ENCODE results near the gene RABEP1.

The RABEP1 gene

GRCh38 chr17:5272322-5272721 lies 9.8 kb upstream of the RABEP1 start:
- DNase-seq (ENCODE audit: low read depth, low spot score), result no peak

GRCh38 chr17:5282642-5283217 lies 646 bp downstream of the RABEP1 start:
- no peak for DNase-seq (ENCODE audit: low read depth, low spot score)

- DNase-seq (ENCODE audit: low read depth, low spot score), result no peak
These were observed 1.7 kb downstream of the RABEP1 start for GRCh38 chr17:5283571-5284315.

- no peak for DNase-seq (ENCODE audit: low read depth, low spot score)
These were observed 2.6 kb downstream of the RABEP1 start for GRCh38 chr17:5284681-5285080.

- DNase-seq (ENCODE audit: low read depth, low spot score), result no peak
These were observed 4.8 kb downstream of the RABEP1 start for GRCh38 chr17:5286846-5287245.

- DNase-seq (ENCODE audit: low read depth, low spot score), result no peak
These were observed 9.7 kb downstream of the RABEP1 start for GRCh38 chr17:5291683-5292350.

- DNase-seq (ENCODE audit: low read depth, low spot score), result no peak
These were observed 15.2 kb downstream of the RABEP1 start for GRCh38 chr17:5297245-5297644.

GRCh38 chr17:5299383-5299782 lies 17.3 kb downstream of the RABEP1 start:
- DNase-seq (ENCODE audit: low read depth, low spot score), result no peak

GRCh38 chr17:5304636-5305035 lies 22.6 kb downstream of the RABEP1 start:
- no peak for DNase-seq (ENCODE audit: low read depth, low spot score)

GRCh38 chr17:5309851-5310250 lies 27.8 kb downstream of the RABEP1 start:
- DNase-seq (ENCODE audit: low read depth, low spot score), result no peak

- no peak for DNase-seq (ENCODE audit: low read depth, low spot score)
These were observed 43.8 kb downstream of the RABEP1 start for GRCh38 chr17:5325851-5326250.

GRCh38 chr17:5329784-5330557 lies 47.9 kb downstream of the RABEP1 start:
- DNase-seq (ENCODE audit: low read depth, low spot score), result no peak

GRCh38 chr17:5330981-5331380 lies 48.9 kb downstream of the RABEP1 start:
- no peak for DNase-seq (ENCODE audit: low read depth, low spot score)

- DNase-seq (ENCODE audit: low read depth, low spot score), result no peak
These were observed 49.4 kb downstream of the RABEP1 start for GRCh38 chr17:5331506-5331905.

GRCh38 chr17:5344914-5345313 lies 62.8 kb downstream of the RABEP1 start:
- DNase-seq (ENCODE audit: low read depth, low spot score), result no peak

GRCh38 chr17:5352681-5353289 lies 70.7 kb downstream of the RABEP1 start:
- DNase-seq (ENCODE audit: low read depth, low spot score), result no peak

- DNase-seq (ENCODE audit: low read depth, low spot score), result no peak
These were observed 72.2 kb downstream of the RABEP1 start for GRCh38 chr17:5354310-5354709.

GRCh38 chr17:5354886-5355415 lies 72.9 kb downstream of the RABEP1 start:
- DNase-seq (ENCODE audit: low read depth, low spot score), result no peak

GRCh38 chr17:5355421-5356129 lies 73.5 kb downstream of the RABEP1 start:
- DNase-seq (ENCODE audit: low read depth, low spot score), result no peak

- no peak for DNase-seq (ENCODE audit: low read depth, low spot score)
These were observed 79.3 kb downstream of the RABEP1 start for GRCh38 chr17:5361426-5361825.
